Measurements from ENCODE around the gene LAMB4.

The LAMB4 gene

GRCh38 chr7:108104324-108104723 is 25.8 kb downstream of the LAMB4 start:
- DNase-seq = no peak

- DNase-seq = no peak
These were observed 26.4 kb downstream of the LAMB4 start for GRCh38 chr7:108103558-108104298.

GRCh38 chr7:108102671-108103312 is 27.4 kb downstream of the LAMB4 start:
- no peak for DNase-seq

- DNase-seq = no peak
These were observed 28.4 kb downstream of the LAMB4 start for GRCh38 chr7:108101759-108102158.

GRCh38 chr7:108099713-108100112 is 30.4 kb downstream of the LAMB4 start:
- no peak for DNase-seq

GRCh38 chr7:108097703-108098102 is 32.5 kb downstream of the LAMB4 start:
- no peak for DNase-seq

DNA sequence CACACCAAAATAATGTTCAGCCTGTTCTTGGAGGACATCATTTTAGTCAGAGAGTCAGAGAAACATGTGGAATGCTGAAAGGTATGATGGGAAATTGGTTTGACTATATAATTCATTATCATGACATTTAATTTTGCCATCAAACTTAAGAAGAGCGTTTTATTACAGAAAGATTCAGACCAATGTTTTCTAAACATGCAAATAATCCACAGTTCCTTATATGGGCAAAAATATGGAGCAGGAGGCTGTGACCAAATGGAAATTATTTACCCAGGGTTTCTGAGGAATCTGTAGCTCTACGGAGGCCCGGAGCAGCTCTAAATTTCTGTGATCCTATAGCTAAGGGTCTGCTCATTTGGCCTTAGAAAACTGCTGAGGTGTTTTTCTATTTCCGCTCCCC is 33.2 kb downstream of the LAMB4 start:
- DNase-seq = no peak

GRCh38 chr7:108094933-108095710 is 35.0 kb downstream of the LAMB4 start:
- DNase-seq = no peak

DNA sequence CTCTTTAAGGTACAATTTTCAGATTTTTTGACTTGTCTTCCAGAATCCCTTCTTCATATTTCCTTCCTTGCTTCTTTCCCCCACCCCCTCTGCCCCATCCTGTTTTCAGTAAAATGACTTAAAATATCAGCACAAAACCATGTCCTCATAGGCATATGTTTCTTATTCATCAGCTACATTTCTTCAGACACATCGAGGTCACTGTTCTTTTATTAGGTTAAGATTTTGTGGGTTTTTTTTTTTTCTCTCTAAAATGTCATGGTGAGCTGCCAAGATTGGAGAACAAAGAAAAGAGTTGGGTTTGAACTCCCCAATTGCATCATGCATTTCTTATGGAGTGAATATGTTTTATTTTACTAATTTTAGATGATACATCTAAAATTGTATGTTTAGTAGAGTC is 35.8 kb downstream of the LAMB4 start:
- no peak for DNase-seq

DNA sequence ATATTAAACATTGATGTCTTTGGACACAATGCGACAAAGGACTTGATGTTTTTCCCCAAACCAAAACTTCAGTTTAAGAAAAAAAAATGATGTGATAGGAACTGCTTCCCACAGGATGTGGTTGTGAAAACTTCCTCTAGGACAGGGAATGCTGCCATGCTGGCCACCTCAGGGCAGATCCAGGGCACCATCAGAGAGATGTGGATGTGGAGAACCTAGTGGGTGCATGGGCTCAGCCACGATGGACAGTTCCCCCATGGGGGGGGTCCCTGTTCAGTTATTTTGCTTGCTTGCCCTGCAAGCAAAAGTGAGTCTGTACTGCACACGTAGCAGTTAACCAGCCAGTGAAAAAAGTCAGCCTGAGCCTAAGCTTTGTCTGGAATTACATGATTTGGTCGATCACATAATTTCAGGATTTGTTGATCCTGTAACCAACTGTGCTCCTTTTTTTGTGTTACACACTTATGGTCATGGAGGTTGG is 36.3 kb downstream of the LAMB4 start:
- no peak for DNase-seq

GRCh38 chr7:108093341-108093740 is 36.8 kb downstream of the LAMB4 start:
- no peak for DNase-seq

GRCh38 chr7:108091461-108091831 is 38.7 kb downstream of the LAMB4 start:
- no peak for DNase-seq

DNA sequence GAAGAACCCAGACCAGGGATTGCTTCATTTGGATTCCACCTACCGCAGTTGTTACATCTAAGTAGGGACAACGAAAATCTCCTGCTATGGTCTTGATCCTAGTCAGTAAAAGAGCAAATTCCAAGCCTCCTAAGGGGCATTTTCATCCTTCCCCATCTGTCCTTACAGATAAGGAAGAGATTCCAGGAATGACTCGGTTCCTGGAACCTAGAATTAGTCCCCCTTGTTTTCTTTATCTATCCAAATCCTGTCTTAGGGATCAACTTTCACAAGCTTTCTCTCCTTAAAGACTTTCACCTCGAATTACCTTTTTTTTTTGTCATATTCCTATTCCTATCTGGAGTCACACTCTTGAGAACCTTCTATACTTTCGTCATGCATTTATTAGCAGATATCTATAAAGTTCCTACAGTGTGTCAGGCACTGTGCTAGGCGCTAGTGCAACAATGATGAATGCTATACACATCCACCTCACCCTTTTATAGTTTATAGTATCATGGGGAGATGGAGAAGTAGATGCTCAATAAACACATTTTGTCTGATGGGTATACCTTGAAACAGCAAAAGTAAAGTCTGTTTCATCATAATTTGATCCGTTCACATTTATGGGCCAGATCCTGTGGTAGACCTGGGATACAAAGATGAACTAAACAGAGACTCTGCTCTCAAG is 39.2 kb downstream of the LAMB4 start:
- DNase-seq = no peak

DNA sequence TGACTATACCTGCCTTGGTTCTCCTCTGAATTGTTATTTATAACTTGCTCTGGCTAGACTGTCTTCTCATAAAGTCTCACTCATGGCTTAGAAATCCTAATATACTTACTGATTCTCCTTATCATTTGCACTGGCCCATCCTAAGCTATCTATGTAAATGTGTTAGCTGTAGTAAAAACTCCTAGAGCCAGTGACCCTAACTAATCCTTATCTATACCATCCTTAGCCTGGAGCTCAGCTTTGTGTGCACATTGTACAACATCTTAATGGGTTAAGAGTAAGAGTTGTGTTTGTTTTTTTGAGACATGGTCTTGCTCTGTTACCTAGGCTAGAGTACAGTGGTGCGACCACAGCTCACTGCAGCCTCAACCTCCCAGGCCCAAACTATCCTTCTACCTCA is 40.8 kb downstream of the LAMB4 start:
- no peak for DNase-seq

- DNase-seq = no peak
These were observed 41.4 kb downstream of the LAMB4 start for GRCh38 chr7:108088729-108089128.

- DNase-seq = no peak
These were observed 42.4 kb downstream of the LAMB4 start for GRCh38 chr7:108087778-108088177.

GRCh38 chr7:108086962-108087361 is 43.2 kb downstream of the LAMB4 start:
- DNase-seq = no peak

- DNase-seq = no peak
These were observed 43.6 kb downstream of the LAMB4 start for GRCh38 chr7:108086546-108086945.

DNA sequence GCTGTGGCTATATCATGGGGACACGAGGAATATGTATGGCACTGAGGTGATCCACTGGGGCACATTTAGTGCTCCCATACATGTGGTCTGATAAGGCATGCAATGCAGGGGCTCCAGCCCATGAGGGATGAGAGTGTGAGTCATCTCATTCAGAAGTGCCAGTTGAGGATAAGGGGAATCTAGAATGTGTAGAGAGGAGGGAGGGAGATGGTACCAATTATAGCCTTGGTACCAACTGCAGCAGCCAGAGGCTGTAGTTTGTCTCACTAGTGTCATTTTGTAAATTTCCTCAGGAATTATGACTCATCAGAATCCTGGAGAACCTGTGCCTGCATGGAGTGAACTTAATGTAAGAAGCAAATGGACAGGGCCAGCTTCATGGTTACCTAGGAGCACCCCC is 46.2 kb downstream of the LAMB4 start:
- no peak for DNase-seq

DNA sequence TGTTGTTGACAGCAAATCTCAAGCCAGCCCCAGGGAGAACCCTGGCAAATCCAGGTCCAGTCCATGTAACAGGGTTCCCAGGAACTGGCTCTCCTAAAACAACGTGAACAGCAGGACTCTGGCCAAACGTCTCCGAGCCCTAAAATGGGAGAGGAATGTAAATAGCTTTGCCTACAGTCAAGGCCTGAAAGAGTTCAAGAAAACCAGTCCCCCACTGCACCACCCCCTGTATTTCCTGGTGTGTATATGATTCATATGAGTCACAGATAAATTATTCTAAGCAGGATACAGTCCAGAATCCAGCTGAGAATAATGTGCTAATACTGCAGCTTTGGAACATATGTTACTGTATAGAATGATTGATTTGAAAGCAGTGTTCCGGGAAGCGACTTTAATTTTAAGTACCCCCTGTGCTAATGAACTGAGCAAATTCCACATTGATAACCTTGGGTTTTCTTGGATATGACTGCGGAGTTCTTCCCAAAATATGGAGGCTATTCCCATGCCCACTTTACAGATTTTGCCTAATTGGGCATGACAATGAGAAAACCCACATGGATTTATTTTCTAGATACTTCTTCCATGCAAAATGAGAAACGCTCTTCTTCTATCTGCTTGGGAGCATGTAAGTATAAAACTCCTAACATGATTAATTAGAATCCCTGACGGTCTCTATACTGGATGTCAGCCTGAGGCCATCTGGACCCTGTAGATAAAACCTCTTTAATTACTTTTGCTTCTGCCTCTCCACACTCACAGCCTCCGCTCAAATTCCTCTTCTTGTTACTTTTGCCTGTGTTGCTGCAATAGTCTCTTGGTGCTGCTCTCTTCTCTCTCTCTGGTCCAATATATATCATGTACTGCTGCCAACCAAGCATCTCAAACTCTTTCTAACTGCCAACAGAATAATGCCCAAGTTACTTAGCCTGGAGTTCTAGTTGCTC is 50.2 kb downstream of the LAMB4 start:
- no peak for DNase-seq

GRCh38 chr7:108079276-108079647 is 50.9 kb downstream of the LAMB4 start:
- DNase-seq = no peak

DNA sequence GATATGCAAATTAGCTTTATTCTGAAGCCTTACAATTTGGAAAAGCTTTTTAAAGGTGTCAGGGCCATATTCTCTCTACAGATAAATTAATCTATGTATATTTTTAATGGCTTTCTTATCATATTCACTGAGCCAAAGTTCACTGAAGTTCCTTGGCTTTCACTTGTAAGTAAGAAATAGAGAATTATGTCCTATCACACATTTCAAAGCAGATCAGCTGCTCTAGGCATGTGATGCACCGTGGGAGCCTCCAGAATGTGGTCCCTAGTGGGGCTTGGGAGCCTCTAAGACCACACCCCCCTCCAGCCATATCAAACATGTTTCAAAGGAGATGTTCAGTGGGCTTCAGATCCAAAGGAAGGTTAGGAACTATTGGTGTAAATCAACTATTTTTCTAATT is 51.5 kb downstream of the LAMB4 start:
- DNase-seq = no peak

Measured in stimulated activated CD4-positive, alpha-beta T cell treated with anti-CD3 and anti-CD28 coated beads, Interleukin-2, amount 100 ng/mL, for 24 hours (primary cell).